WTC11 (cell line): ENCODE results near the gene ADSL.

Source experiments
- ATF1 ChIP-seq: sonication (generic); formaldehyde crosslinking; IDR thresholded peaks from 2 replicates; pipeline ENCODE4 v1.8.1; 2023; ENCODE audit warnings: mild to moderate bottlenecking, moderate library complexity, missing genetic modification reagents
- CTCF ChIP-seq: fragments of 200-600 bp; IDR thresholded peaks from 2 replicates; pipeline ENCODE4 v1.8.0; 2022; ENCODE audit warnings: antibody characterized with exemption
- IRF1 ChIP-seq: sonication (generic); formaldehyde crosslinking; IDR thresholded peaks from 2 replicates; pipeline ENCODE4 v1.8.0; 2023; ENCODE audit warnings: missing genetic modification reagents
- ZNF232 ChIP-seq: sonication (generic); formaldehyde crosslinking; IDR thresholded peaks from 2 replicates; pipeline ENCODE4 v1.8.0; 2022; ENCODE audit warnings: mild to moderate bottlenecking, missing genetic modification reagents

DNA sequence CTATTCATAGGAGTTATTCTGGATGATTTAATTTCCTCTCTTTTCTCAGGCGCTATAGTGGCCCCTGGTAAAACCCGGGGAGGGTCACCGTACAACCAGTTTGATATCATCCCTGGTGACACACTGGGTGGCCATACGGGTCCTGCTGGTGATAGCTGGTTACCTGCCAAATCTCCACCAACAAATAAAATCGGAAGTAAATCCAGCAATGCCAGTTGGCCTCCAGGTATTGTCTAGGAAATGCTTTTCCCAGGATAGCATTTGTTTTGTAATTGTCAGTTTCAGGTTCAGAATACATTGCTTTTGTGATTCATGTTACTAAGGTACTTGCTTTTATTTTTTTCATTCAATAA, 35.6 kb upstream of the ADSL start:
- TF ChIP-seq CTCF (no peak), ATF1 (CRISPR knock-in tag) (no peak), IRF1 (CRISPR knock-in tag) (no peak), ZNF232 (no peak)
